ENCODE data around the gene SRP72.

Gene SRP72

DNA sequence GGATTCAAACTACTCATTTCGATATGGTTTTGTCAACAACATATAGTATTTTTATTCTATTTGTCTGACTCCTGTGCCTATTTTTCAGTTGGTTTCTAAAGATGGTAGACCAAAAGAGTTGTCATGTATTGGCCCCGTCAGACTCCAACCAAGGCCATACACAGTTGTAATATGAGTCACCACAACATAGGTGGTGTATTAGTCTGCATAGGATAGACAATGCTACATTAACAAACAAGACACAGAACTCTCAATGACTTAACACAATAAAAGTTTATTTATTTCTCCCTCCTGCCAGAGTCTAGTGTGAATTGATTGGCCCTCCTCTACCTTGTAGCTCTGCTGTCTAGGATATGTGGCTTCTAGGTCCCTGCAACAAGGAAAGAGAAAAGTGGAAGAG lies 84.1 kb downstream of the SRP72 start:
- Histone ChIP-seq H3K9ac (ENCODE audit: low read length) (no peak overlapping the region), H2AK5ac (ENCODE audit: low read length) (no peak overlapping the region), H3K18ac (ENCODE audit: low read length) (no peak overlapping the region), H3K36me3 (ENCODE audit: control insufficient read depth, insufficient read depth, low read length) (no peaks in the 10 kb centered on the region), H3K4me3 (ENCODE audit: low read length) (no peak overlapping the region), H3K27ac (ENCODE audit: low read depth, low read length) (no peak overlapping the region), H3K27me3 (ENCODE audit: insufficient read depth, low read length, poor library complexity) (no peaks in the 10 kb centered on the region), H3K79me2 (ENCODE audit: control insufficient read depth, insufficient read depth, low read length) (no peaks in the 10 kb centered on the region), H3K23ac (ENCODE audit: low read length) (no peak overlapping the region), H3K4me2 (ENCODE audit: low read length) (no peak overlapping the region), H2BK120ac (ENCODE audit: low read depth, low read length) (no peak overlapping the region), H4K8ac (ENCODE audit: low read depth, low read length) (no peak overlapping the region), H3K79me1 (ENCODE audit: low read length) (no peaks in the 10 kb centered on the region), H2BK5ac (ENCODE audit: low read length) (no peak overlapping the region), H3K4ac (ENCODE audit: low read depth, low read length) (no peak overlapping the region), H3K56ac (ENCODE audit: low read length) (no peak overlapping the region), H3K4me1 (ENCODE audit: control insufficient read depth, low read depth, low read length) (no peaks in the 10 kb centered on the region), H4K5ac (ENCODE audit: low read length) (no peak overlapping the region), H2BK15ac (replicated peaks; ENCODE audit: low read depth) (no peak overlapping the region)
- DNase-seq, result no peak
- WGBS (ENCODE audit: extremely low coverage, insufficient coverage, low lambda C conversion rate), result no CpG with 5 or more reads among the region's 2 CpGs

DNA sequence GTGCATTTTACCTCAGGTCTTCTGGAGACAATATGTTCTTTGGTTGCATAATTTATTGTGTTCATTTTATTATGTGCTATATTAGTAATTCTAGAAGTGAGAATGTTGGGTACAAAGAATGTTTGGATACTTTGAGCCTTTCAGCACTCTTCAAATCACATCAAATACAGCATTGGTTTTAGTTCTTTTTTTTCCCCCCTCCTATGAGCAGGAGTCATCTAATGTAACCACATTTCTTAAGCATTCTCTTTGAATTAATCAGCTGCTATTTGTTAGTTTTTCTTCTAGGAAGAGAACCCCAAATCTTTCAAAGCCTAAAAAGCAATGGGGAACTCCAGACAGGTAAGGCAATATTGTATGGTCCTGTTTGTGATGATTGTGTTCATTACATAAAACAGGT lies 84.9 kb downstream of the SRP72 start:
- Histone ChIP-seq H3K4ac (ENCODE audit: low read depth, low read length) (no peak overlapping the region), H3K27ac (ENCODE audit: low read depth, low read length) (no peak overlapping the region), H3K23ac (ENCODE audit: low read length) (no peak overlapping the region), H3K9ac (ENCODE audit: low read length) (no peak overlapping the region), H2AK5ac (ENCODE audit: low read length) (no peak overlapping the region), H3K56ac (ENCODE audit: low read length) (no peak overlapping the region), H4K5ac (ENCODE audit: low read length) (no peak overlapping the region), H3K4me2 (ENCODE audit: low read length) (no peak overlapping the region), H3K4me3 (ENCODE audit: low read length) (no peak overlapping the region), H3K27me3 (ENCODE audit: insufficient read depth, low read length, poor library complexity) (no peaks in the 10 kb centered on the region), H3K36me3 (ENCODE audit: control insufficient read depth, insufficient read depth, low read length) (no peaks in the 10 kb centered on the region), H3K79me2 (ENCODE audit: control insufficient read depth, insufficient read depth, low read length) (no peaks in the 10 kb centered on the region), H3K4me1 (ENCODE audit: control insufficient read depth, low read depth, low read length) (no peaks in the 10 kb centered on the region), H3K79me1 (ENCODE audit: low read length) (no peaks in the 10 kb centered on the region), H2BK5ac (ENCODE audit: low read length) (no peak overlapping the region), H3K18ac (ENCODE audit: low read length) (no peak overlapping the region), H4K8ac (ENCODE audit: low read depth, low read length) (no peak overlapping the region), H2BK120ac (ENCODE audit: low read depth, low read length) (no peak overlapping the region), H2BK15ac (replicated peaks; ENCODE audit: low read depth) (no peak overlapping the region)
- no peak for DNase-seq

Data from mesendoderm (in vitro differentiated cells).